ENCODE measurements around the gene GTF2A1L. TPM values are rescaled to one million over a fixed set of nuclear protein-coding genes. Genes with fewer than 3 reads are reported as not detected.

Gene GTF2A1L, protein sequence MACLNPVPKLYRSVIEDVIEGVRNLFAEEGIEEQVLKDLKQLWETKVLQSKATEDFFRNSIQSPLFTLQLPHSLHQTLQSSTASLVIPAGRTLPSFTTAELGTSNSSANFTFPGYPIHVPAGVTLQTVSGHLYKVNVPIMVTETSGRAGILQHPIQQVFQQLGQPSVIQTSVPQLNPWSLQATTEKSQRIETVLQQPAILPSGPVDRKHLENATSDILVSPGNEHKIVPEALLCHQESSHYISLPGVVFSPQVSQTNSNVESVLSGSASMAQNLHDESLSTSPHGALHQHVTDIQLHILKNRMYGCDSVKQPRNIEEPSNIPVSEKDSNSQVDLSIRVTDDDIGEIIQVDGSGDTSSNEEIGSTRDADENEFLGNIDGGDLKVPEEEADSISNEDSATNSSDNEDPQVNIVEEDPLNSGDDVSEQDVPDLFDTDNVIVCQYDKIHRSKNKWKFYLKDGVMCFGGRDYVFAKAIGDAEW
- total RNA-seq (2014; rRNA removed; shearing (Covaris generic)) (0.94 and 2.8 TPM in 2 replicates), polyA plus RNA-seq (2016; fragmentation: Nextera tagmentation; extraction: Ambion mirVana) (0.65 and 0.85 TPM in 2 replicates)
- long read RNA-seq = 0 reads

DNA sequence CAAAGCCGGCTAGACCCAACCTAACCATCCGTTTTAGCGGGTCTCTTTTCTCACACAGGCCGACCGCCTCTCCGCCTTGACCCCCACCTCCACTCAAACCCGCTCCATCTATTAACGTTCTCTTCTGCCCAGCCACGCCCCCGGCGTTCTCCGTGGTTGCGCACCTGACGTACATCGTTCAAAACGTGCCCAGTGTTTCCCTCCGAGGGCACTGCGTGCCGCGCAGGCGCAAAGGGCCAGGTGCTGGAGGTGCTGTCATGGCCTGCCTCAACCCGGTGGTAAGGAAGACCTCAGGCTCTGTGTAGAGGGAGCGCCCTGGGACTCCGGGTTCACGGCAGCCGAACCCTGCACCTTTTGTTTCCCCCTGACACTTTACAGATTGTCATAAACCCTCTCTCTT lies at the start of gene GTF2A1L:
Gene GTF2A1L (plus strand): TSS at position 239 of the 400 bp plus-strand sequence. CDS start 19 bp downstream, at position 258.
- Histone ChIP-seq H3K4me1 (ENCODE audit: insufficient read depth) (no peaks in the 10 kb centered on the region), H3K27me3 (ENCODE audit: insufficient read depth) (no peaks in the 10 kb centered on the region), H4K20me1 (replicated peaks; ENCODE audit: insufficient read depth) (no peaks in the 10 kb centered on the region), H3F3A (replicated peaks; ENCODE audit: low read depth) (no peaks in the 10 kb centered on the region), H3K36me3 (ENCODE audit: insufficient read depth) (peaks cover 5% of the 10 kb centered on the region; the same call in 1 of the 2 replicates), H3K4me2 (no peak within 1 kb of the TSS), H3K27ac (ENCODE audit: low read depth) (no peak within 1 kb of the TSS), H3K79me2 (replicated peaks; ENCODE audit: insufficient read depth) (no peaks in the 10 kb centered on the region), H2AFZ (no peak within 1 kb of the TSS), H3K9me2 (ENCODE audit: insufficient read depth) (no peaks in the 10 kb centered on the region), H3K4me3 (no peak within 1 kb of the TSS)
- H3K4me3 Mint-ChIP-seq = no peak within 1 kb of the TSS
- TF ChIP-seq EZH2 (IDR thresholded peaks at IDR 0.05; ENCODE audit: low read depth, unreplicated experiment) (no peak), ZNF331 (CRISPR knock-in tag; IDR thresholded peaks at IDR 0.05; ENCODE audit: low read depth) (no peak), JUNB (IDR thresholded peaks at IDR 0.05; ENCODE audit: unreplicated experiment) (no peak), STAT1 (IDR thresholded peaks at IDR 0.05; ENCODE audit: unreplicated experiment) (no peak), NANOG (IDR thresholded peaks at IDR 0.05; ENCODE audit: borderline replicate concordance) (no peak), ZNF114 (CRISPR knock-in tag; IDR thresholded peaks at IDR 0.05) (no peak), POLR2AphosphoS5 (IDR thresholded peaks at IDR 0.05; ENCODE audit: low read depth) (no peak), EZH2phosphoT487 (IDR thresholded peaks at IDR 0.05; ENCODE audit: unreplicated experiment) (no peak), CREB1 (CRISPR knock-in tag; IDR thresholded peaks at IDR 0.05; ENCODE audit: low read depth) (no peak)
- TF ChIP-seq, protein P1, sequence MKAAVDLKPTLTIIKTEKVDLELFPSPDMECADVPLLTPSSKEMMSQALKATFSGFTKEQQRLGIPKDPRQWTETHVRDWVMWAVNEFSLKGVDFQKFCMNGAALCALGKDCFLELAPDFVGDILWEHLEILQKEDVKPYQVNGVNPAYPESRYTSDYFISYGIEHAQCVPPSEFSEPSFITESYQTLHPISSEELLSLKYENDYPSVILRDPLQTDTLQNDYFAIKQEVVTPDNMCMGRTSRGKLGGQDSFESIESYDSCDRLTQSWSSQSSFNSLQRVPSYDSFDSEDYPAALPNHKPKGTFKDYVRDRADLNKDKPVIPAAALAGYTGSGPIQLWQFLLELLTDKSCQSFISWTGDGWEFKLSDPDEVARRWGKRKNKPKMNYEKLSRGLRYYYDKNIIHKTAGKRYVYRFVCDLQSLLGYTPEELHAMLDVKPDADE (IDR thresholded peaks at IDR 0.05) = no peak
- TF ChIP-seq, protein P2, sequence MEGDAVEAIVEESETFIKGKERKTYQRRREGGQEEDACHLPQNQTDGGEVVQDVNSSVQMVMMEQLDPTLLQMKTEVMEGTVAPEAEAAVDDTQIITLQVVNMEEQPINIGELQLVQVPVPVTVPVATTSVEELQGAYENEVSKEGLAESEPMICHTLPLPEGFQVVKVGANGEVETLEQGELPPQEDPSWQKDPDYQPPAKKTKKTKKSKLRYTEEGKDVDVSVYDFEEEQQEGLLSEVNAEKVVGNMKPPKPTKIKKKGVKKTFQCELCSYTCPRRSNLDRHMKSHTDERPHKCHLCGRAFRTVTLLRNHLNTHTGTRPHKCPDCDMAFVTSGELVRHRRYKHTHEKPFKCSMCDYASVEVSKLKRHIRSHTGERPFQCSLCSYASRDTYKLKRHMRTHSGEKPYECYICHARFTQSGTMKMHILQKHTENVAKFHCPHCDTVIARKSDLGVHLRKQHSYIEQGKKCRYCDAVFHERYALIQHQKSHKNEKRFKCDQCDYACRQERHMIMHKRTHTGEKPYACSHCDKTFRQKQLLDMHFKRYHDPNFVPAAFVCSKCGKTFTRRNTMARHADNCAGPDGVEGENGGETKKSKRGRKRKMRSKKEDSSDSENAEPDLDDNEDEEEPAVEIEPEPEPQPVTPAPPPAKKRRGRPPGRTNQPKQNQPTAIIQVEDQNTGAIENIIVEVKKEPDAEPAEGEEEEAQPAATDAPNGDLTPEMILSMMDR (conservative IDR thresholded peaks at IDR 0.05; ENCODE audit: low read depth in 2 of 2) = no peak
- TF ChIP-seq, protein P3, sequence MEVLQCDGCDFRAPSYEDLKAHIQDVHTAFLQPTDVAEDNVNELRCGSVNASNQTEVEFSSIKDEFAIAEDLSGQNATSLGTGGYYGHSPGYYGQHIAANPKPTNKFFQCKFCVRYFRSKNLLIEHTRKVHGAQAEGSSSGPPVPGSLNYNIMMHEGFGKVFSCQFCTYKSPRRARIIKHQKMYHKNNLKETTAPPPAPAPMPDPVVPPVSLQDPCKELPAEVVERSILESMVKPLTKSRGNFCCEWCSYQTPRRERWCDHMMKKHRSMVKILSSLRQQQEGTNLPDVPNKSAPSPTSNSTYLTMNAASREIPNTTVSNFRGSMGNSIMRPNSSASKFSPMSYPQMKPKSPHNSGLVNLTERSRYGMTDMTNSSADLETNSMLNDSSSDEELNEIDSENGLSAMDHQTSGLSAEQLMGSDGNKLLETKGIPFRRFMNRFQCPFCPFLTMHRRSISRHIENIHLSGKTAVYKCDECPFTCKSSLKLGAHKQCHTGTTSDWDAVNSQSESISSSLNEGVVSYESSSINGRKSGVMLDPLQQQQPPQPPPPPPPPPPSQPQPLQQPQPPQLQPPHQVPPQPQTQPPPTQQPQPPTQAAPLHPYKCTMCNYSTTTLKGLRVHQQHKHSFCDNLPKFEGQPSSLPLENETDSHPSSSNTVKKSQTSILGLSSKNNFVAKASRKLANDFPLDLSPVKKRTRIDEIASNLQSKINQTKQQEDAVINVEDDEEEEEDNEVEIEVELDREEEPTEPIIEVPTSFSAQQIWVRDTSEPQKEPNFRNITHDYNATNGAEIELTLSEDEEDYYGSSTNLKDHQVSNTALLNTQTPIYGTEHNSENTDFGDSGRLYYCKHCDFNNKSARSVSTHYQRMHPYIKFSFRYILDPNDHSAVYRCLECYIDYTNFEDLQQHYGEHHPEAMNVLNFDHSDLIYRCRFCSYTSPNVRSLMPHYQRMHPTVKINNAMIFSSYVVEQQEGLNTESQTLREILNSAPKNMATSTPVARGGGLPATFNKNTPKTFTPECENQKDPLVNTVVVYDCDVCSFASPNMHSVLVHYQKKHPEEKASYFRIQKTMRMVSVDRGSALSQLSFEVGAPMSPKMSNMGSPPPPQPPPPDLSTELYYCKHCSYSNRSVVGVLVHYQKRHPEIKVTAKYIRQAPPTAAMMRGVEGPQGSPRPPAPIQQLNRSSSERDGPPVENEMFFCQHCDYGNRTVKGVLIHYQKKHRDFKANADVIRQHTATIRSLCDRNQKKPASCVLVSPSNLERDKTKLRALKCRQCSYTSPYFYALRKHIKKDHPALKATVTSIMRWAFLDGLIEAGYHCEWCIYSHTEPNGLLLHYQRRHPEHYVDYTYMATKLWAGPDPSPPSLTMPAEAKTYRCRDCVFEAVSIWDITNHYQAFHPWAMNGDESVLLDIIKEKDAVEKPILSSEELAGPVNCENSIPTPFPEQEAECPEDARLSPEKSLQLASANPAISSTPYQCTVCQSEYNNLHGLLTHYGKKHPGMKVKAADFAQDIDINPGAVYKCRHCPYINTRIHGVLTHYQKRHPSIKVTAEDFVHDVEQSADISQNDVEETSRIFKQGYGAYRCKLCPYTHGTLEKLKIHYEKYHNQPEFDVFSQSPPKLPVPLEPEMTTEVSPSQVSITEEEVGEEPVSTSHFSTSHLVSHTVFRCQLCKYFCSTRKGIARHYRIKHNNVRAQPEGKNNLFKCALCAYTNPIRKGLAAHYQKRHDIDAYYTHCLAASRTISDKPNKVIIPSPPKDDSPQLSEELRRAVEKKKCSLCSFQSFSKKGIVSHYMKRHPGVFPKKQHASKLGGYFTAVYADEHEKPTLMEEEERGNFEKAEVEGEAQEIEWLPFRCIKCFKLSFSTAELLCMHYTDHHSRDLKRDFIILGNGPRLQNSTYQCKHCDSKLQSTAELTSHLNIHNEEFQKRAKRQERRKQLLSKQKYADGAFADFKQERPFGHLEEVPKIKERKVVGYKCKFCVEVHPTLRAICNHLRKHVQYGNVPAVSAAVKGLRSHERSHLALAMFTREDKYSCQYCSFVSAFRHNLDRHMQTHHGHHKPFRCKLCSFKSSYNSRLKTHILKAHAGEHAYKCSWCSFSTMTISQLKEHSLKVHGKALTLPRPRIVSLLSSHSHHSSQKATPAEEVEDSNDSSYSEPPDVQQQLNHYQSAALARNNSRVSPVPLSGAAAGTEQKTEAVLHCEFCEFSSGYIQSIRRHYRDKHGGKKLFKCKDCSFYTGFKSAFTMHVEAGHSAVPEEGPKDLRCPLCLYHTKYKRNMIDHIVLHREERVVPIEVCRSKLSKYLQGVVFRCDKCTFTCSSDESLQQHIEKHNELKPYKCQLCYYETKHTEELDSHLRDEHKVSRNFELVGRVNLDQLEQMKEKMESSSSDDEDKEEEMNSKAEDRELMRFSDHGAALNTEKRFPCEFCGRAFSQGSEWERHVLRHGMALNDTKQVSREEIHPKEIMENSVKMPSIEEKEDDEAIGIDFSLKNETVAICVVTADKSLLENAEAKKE (CRISPR knock-in tag; IDR thresholded peaks at IDR 0.05) = no peak
- H3K27me3 Mint-ChIP-seq (ENCODE audit: insufficient read depth, low read depth, poor library complexity) = peaks cover 1% of the 10 kb centered on the region
- DNase-seq (ENCODE audit: low spot score) (no peak), ATAC-seq (no peak)
- H3K4me1 Mint-ChIP-seq = no peaks in the 10 kb centered on the region
- no peak within 1 kb of the TSS; the same call in 1 of the 2 replicates for H3K27ac Mint-ChIP-seq
- H3K36me3 Mint-ChIP-seq (ENCODE audit: low read depth) = peaks cover 15% of the 10 kb centered on the region; the same call in 2 of the 3 replicates
- peaks cover 19% of the 10 kb centered on the region for H3K9me3 Mint-ChIP-seq
